ENCODE measurements around the gene CPS1. TPM values are rescaled to one million over a fixed set of nuclear protein-coding genes. Genes with fewer than 3 reads are reported as not detected.

CPS1 gene
- total RNA-seq, 1 experiment from 2014 or later: 14.2 TPM

- Histone ChIP-seq H4K8ac (replicated peaks; ENCODE audit: insufficient read length, low read depth, low read length) (no peak overlapping the region), H3K4ac (ENCODE audit: low read depth, low read length) (no peak overlapping the region), H3K27ac (ENCODE audit: insufficient read length, low read depth, low read length) (no peak overlapping the region), H2AK5ac (ENCODE audit: insufficient read length, low read length) (no peak overlapping the region), H2BK15ac (ENCODE audit: low read depth, low read length) (no peak overlapping the region), H4K20me1 (ENCODE audit: control insufficient read depth, insufficient read depth, insufficient read length) (no peaks in the 10 kb centered on the region), H3K4me2 (ENCODE audit: insufficient read depth, insufficient read length, low read length) (no peak overlapping the region), H3K4me1 (ENCODE audit: insufficient read depth, low read length) (no peaks in the 10 kb centered on the region; the same call in 1 of the 2 replicates), H3K23me2 (ENCODE audit: insufficient read length, low read depth, low read length, poor library complexity, severe bottlenecking) (no peaks in the 10 kb centered on the region), H3K9ac (ENCODE audit: extremely low read depth, insufficient read length, low read length) (no peak overlapping the region), H3K18ac (ENCODE audit: insufficient read length, low read depth, low read length) (no peak overlapping the region), H3K79me1 (ENCODE audit: insufficient read depth, low read depth, low read length, poor library complexity, severe bottlenecking) (no peaks in the 10 kb centered on the region), H2BK120ac (ENCODE audit: low read depth, low read length, poor library complexity, severe bottlenecking) (no peak overlapping the region), H2BK20ac (ENCODE audit: low read depth, low read length, poor library complexity, severe bottlenecking) (no peak overlapping the region), H4K91ac (ENCODE audit: insufficient read length, low read depth, low read length) (no peak overlapping the region), H2BK12ac (ENCODE audit: insufficient read length, low read depth, low read length) (no peak overlapping the region), H3K27me3 (ENCODE audit: insufficient read depth, low read length) (no peaks in the 10 kb centered on the region), H2AFZ (ENCODE audit: low read length) (no peak overlapping the region), H3K14ac (ENCODE audit: insufficient read depth, low read length) (no peak overlapping the region), H4K5ac (ENCODE audit: insufficient read length, low read depth, low read length) (no peak overlapping the region), H3K23ac (ENCODE audit: insufficient read length, low read depth, low read length) (no peak overlapping the region), H2BK5ac (ENCODE audit: insufficient read length, low read length) (no peak overlapping the region), H3K79me2 (ENCODE audit: insufficient read depth, low read length) (no peaks in the 10 kb centered on the region), H3K56ac (ENCODE audit: insufficient read length, low read depth, low read length) (no peak overlapping the region), H3T11ph (ENCODE audit: low read length) (no peak overlapping the region), H3K9me3 (ENCODE audit: control insufficient read depth, low read depth, low read length) (no peaks in the 10 kb centered on the region)
- TF ChIP-seq, protein P1, sequence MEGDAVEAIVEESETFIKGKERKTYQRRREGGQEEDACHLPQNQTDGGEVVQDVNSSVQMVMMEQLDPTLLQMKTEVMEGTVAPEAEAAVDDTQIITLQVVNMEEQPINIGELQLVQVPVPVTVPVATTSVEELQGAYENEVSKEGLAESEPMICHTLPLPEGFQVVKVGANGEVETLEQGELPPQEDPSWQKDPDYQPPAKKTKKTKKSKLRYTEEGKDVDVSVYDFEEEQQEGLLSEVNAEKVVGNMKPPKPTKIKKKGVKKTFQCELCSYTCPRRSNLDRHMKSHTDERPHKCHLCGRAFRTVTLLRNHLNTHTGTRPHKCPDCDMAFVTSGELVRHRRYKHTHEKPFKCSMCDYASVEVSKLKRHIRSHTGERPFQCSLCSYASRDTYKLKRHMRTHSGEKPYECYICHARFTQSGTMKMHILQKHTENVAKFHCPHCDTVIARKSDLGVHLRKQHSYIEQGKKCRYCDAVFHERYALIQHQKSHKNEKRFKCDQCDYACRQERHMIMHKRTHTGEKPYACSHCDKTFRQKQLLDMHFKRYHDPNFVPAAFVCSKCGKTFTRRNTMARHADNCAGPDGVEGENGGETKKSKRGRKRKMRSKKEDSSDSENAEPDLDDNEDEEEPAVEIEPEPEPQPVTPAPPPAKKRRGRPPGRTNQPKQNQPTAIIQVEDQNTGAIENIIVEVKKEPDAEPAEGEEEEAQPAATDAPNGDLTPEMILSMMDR (conservative IDR thresholded peaks at IDR 0.05): no peak
- H3K9me3 Mint-ChIP-seq: no peaks in the 10 kb centered on the region; a peak in 1 of 5 replicates
- H3K4me3 Mint-ChIP-seq: no peak overlapping the region
- WGBS (ENCODE audit: extremely low coverage, insufficient read length, low lambda C conversion rate): no CpG with 5 or more reads among the region's 4 CpGs
- DNase-seq: no peak
- H3K27me3 Mint-ChIP-seq (ENCODE audit: low read depth): no peaks in the 10 kb centered on the region
- peak overlapping the region in 1 of 3 experiments; percentile 52; a peak in 1 of 7 replicates for H3K27ac Mint-ChIP-seq
- peaks cover 0 to 6% (median 0%) of the 10 kb centered on the region in 3 experiments; a peak in 1 of 7 replicates for H3K36me3 Mint-ChIP-seq (ENCODE audit: insufficient read depth in 1 of 3, low read depth in 3 of 3)
- peaks cover 9 to 12% of the 10 kb centered on the region in 2 experiments for H3K4me1 Mint-ChIP-seq
Observed at GRCh38 chr2:210593166-210593565, 36.8 kb downstream of the CPS1 start.

Measured in H9 (cell line).